ENCODE data around the gene MCF2L.
"Not testable (repeated sequence)": the region's sequence is repeated elsewhere in the genome, so short reads cannot be mapped to it uniquely, and the experiment has no call there.

Gene MCF2L

DNA sequence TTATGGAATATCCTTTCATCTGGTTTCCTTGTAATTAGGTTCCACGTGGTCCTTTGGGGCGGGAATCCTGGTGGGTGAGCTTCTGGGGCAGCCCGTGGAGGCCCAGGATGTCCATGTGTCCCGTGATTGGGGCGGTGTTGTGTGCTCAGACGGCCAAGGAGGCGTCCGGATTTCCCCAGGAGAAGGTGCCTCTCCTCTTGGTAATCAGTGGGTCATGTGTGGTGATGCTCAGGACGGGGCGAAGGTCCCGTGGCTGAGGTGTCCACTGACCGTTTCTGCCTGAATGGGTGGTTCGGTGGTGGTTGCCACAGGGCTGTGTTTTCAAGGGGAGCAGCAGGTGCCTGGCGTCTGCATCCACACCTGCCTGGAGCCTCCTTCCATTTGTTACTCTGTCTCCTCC is 84.4 kb downstream of the MCF2L start:
- TF ChIP-seq, protein P1, sequence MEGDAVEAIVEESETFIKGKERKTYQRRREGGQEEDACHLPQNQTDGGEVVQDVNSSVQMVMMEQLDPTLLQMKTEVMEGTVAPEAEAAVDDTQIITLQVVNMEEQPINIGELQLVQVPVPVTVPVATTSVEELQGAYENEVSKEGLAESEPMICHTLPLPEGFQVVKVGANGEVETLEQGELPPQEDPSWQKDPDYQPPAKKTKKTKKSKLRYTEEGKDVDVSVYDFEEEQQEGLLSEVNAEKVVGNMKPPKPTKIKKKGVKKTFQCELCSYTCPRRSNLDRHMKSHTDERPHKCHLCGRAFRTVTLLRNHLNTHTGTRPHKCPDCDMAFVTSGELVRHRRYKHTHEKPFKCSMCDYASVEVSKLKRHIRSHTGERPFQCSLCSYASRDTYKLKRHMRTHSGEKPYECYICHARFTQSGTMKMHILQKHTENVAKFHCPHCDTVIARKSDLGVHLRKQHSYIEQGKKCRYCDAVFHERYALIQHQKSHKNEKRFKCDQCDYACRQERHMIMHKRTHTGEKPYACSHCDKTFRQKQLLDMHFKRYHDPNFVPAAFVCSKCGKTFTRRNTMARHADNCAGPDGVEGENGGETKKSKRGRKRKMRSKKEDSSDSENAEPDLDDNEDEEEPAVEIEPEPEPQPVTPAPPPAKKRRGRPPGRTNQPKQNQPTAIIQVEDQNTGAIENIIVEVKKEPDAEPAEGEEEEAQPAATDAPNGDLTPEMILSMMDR (IDR thresholded peaks at IDR 0.05; ENCODE audit: low read depth, low read length, missing control alignments) = no peak
- DNase-seq (ENCODE audit: low read depth) = no peak
- H3K4me3 ChIP-seq (ENCODE audit: low read depth, low read length) = no peak overlapping the region

DNA sequence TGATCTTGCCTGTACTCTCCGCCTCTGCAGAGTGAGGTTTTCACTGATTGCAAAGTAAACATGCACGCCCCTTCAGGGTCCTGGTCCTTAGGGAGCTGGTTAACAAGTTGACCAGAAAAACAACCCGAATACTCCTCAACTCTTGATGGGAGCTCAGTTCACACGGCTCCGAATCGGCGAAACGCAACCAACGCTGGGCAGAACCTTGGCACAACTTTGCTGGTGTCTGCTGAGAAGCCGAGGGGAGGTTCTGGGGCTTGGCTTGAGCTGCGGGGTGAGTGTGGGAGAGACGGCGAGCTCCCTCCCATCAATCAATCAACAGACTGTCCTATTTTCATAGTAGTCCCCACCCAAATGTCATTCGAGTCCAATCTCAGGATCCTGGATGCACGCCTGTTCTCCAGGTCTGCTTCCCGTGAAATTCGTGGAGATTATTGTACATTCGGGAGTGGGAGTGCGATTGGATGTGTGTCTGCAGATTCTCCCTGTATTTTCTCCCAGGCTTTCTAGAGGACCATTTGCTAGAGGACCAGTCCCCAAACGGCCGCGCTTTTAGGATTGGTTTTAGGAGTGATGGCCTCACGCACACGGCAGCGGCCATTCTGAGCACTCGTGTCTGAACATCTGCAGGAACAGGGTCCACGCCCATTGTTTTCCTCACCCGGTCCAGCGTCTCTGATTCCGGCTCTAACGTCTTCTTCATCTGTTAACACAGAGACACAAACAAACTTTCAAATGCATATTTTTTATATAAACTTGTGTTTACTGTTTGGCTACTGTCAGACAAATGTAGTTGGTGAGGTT is 85.0 kb downstream of the MCF2L start:
- H3K4me3 ChIP-seq (ENCODE audit: low read depth, low read length) = no peak overlapping the region
- DNase-seq (ENCODE audit: low read depth) = no peak
- TF ChIP-seq, protein P1 (IDR thresholded peaks at IDR 0.05; ENCODE audit: low read depth, low read length, missing control alignments) = no peak

DNA sequence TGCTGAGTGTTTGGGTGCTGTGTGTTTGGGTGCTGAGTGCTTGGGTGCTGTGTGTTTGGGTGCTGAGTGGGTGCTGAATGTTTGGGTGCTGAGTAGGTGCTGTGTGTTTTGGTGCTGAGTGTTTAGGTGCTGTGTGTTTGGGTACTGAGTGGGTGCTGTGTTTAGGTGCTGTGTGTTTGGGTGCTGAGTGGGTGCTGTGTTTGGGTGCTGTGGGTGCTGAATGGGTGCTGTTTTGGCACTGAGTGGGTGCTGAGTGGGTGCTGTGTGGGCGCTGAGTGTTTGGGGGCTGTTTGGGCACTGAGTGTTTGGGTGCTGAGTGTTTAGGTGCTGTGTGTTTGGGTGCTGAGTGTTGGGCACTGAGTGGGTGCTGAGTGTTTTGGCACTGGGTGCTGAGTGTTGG is 88.1 kb downstream of the MCF2L start:
- DNase-seq (ENCODE audit: low read depth) = no peak
- TF ChIP-seq, protein P1 (IDR thresholded peaks at IDR 0.05; ENCODE audit: low read depth, low read length, missing control alignments) = no peak
- no peak overlapping the region for H3K4me3 ChIP-seq (ENCODE audit: low read depth, low read length)

DNA sequence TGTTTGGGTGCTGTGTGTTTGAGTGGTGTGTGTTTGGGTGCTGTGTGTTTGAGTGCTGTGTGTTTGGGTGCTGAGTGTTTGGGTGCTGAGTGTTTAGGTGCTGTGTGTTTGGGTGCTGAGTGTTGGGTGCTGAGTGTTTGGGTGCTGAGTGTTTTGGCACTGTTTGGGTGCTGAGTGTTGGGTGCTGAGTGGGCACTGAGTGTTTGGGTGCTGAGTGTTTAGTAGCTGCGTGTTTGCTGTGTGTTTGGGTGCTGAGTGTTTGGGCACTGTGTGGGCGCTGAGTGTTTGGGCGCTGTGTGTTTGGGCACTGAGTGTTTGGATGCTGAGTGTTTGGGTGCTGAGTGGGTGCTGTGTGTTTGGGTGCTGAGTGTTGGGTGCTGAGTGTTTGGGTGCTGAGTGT is 88.5 kb downstream of the MCF2L start:
- not testable (repeated sequence) for H3K4me3 ChIP-seq (ENCODE audit: low read depth, low read length); DNase-seq (ENCODE audit: low read depth)

DNA sequence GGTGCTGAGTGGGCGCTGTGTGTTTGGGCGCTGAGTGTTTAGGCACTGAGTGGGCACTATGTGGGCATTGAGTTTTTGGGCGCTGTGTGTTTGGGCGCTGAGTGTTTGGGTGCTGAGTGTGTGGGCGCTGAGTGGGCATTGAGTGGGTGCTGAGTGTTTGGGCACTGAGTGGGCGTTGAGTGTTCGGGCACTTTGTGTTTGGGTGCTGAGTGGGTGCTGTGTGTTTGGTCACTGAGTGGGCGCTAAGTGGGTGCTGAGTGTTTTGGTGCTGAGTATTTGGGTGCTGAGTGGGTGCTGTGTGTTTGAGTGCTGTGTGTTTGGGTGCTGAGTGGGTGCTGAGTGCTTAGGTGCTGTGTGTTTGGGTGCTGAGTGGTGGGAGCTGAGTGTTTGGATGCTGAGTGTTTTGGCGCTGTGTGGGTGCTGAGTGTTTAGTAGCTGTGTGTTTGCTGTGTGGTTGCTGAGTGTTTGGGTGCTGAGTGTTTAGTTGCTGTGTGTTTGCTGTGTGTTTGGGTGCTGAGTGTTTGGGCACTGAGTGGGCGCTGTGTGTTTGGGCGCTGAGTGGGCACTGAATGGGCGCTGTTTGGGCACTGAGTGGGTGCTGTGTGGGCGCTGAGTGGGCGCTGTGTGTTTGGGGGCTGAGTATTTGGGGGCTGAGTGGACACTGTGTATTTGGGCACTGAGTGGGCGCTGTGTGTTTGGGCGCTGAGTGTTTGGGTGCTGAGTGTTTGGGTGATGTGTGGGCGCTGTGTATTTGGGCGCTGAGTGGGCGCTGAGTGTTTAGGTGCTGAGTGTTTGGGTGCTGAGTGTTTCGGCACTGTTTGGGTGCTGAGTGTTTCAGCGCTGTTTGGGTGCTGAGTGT is 89.3 kb downstream of the MCF2L start:
- no peak overlapping the region for H3K4me3 ChIP-seq (ENCODE audit: low read depth, low read length)
- TF ChIP-seq, protein P1 (IDR thresholded peaks at IDR 0.05; ENCODE audit: low read depth, low read length, missing control alignments) = no peak
- DNase-seq (ENCODE audit: low read depth) = no peak

DNA sequence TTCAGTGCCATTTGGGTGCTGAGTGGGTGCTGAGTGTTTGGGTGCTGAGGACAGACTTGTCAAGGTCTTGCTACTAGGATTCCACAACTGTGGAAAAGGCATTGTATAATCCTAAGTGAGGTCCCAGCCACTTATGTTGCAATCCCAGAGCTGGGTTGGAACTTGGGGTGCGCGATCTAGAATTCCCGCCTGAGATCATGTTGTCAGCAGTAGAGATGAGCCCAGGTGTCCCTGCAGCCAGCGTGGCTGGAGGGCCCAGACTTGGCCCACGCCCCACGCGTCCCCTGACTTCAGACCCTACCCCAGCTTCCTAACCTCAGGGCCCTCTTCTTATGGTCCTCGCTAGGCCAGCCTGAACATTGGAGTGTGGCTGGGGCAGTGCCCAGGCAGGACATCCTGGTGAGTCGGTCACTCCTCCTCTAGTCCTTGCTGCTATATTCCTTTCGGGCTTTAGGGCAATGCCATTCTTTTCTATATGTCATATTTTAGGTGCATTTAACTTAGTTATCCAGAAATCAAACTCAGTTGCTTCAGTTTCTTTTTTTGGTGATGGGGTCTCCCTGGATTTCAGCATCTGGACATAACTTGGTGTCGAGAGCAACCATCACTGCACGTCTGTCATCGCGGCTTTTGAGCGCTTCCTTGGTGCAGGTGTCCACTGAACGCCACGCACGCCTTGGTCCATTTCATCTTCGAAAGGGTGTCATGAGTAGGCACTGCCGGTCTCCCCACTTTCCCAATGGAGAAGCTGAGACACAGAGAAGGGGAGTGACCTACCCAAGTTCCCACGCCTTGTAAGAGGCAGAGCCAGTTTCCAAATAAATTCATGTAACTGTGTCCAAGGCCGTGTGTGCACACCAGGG is 90.2 kb downstream of the MCF2L start:
- TF ChIP-seq, protein P1 (IDR thresholded peaks at IDR 0.05; ENCODE audit: low read depth, low read length, missing control alignments) = no peak
- no peak overlapping the region for H3K4me3 ChIP-seq (ENCODE audit: low read depth, low read length)
- DNase-seq (ENCODE audit: low read depth) = no peak

DNA sequence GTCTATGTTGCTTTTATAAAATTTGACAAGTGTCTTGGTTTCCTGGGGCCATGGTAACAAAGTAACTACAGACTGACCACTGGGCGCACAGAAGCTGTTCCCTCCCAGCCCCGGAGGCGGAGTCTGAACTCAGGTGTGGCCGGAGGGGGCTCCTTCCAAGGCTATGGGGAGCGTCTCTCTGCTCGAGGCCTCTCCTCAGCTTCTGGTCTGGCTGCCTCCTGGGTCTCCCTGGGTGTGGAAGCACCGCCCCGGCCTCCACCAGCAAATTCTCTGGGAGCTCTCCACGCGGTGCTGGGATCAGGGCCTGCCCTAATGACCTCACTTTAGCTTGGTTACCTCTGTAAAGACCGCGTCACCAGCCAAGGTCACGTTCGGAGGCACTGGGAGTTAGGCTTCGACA is 90.9 kb downstream of the MCF2L start:
- TF ChIP-seq, protein P1 (IDR thresholded peaks at IDR 0.05; ENCODE audit: low read depth, low read length, missing control alignments) = no peak
- H3K4me3 ChIP-seq (ENCODE audit: low read depth, low read length) = no peak overlapping the region
- DNase-seq (ENCODE audit: low read depth) = no peak

All from GM12864 (cell line).